ENCODE results near the gene LRRN4.

- TF ChIP-seq CTCF (IDR thresholded peaks at IDR 0.05) (peak in 2 of 5 experiments; percentile 8 to 17), POLR2A (IDR thresholded peaks at IDR 0.05) (no peak)
Observed at GRCh38 chr20:6074145-6074561, 20.3 kb upstream of the LRRN4 start.

Data from tibial nerve (tissue), 3 donors.